ENCODE measurements around the gene ADAM12. TPM values are rescaled to one million over a fixed set of nuclear protein-coding genes. Genes with fewer than 3 reads are reported as not detected.

The ADAM12 gene
- total and polyA plus RNA-seq, 2 experiments from 2014 or later: 0.13 to 0.87 TPM

- H3K4me1 Mint-ChIP-seq: peaks cover 16% of the 10 kb centered on the region
- Histone ChIP-seq H2AFZ (no peak overlapping the region), H3K27ac (ENCODE audit: low read depth) (no peak overlapping the region), H3K27me3 (ENCODE audit: insufficient read depth) (no peaks in the 10 kb centered on the region), H3K36me3 (ENCODE audit: insufficient read depth) (no peaks in the 10 kb centered on the region), H3K4me1 (ENCODE audit: insufficient read depth) (peaks cover 5% of the 10 kb centered on the region; the same call in 1 of the 2 replicates), H3K4me3 (no peak overlapping the region), H3K9me2 (ENCODE audit: insufficient read depth) (peaks cover 6% of the 10 kb centered on the region; the same call in 1 of the 2 replicates), H3F3A (replicated peaks; ENCODE audit: low read depth) (no peaks in the 10 kb centered on the region), H4K20me1 (replicated peaks; ENCODE audit: insufficient read depth) (no peaks in the 10 kb centered on the region), H3K79me2 (replicated peaks; ENCODE audit: insufficient read depth) (no peaks in the 10 kb centered on the region), H3K4me2 (no peak overlapping the region)
- no peaks in the 10 kb centered on the region for H3K36me3 Mint-ChIP-seq (ENCODE audit: low read depth)
- H3K27me3 Mint-ChIP-seq (ENCODE audit: insufficient read depth, low read depth, poor library complexity): no peaks in the 10 kb centered on the region
- ATAC-seq (no peak), DNase-seq (ENCODE audit: low spot score) (no peak)
- no peak overlapping the region for H3K4me3 Mint-ChIP-seq
- TF ChIP-seq ZNF462 (CRISPR knock-in tag; IDR thresholded peaks at IDR 0.05): no peak
- TF ChIP-seq, protein P1, sequence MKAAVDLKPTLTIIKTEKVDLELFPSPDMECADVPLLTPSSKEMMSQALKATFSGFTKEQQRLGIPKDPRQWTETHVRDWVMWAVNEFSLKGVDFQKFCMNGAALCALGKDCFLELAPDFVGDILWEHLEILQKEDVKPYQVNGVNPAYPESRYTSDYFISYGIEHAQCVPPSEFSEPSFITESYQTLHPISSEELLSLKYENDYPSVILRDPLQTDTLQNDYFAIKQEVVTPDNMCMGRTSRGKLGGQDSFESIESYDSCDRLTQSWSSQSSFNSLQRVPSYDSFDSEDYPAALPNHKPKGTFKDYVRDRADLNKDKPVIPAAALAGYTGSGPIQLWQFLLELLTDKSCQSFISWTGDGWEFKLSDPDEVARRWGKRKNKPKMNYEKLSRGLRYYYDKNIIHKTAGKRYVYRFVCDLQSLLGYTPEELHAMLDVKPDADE (IDR thresholded peaks at IDR 0.05): no peak
- no peak for TF ChIP-seq POLR2AphosphoS5 (IDR thresholded peaks at IDR 0.05; ENCODE audit: low read depth)
- TF ChIP-seq NANOG (IDR thresholded peaks at IDR 0.05; ENCODE audit: borderline replicate concordance): no peak
- TF ChIP-seq EZH2 (IDR thresholded peaks at IDR 0.05; ENCODE audit: low read depth, unreplicated experiment): no peak
- no peak for TF ChIP-seq EZH2phosphoT487 (IDR thresholded peaks at IDR 0.05; ENCODE audit: unreplicated experiment)
- TF ChIP-seq CTCF (conservative IDR thresholded peaks at IDR 0.05; ENCODE audit: low read depth in 2 of 2): no peak
- no peak for TF ChIP-seq STAT1 (IDR thresholded peaks at IDR 0.05; ENCODE audit: unreplicated experiment)
- TF ChIP-seq REST (IDR thresholded peaks at IDR 0.05; ENCODE audit: unreplicated experiment): no peak
- no peak for TF ChIP-seq CREB1 (CRISPR knock-in tag; IDR thresholded peaks at IDR 0.05; ENCODE audit: low read depth)
- no peak for TF ChIP-seq ZNF114 (CRISPR knock-in tag; IDR thresholded peaks at IDR 0.05)
- no peak for TF ChIP-seq JUNB (IDR thresholded peaks at IDR 0.05; ENCODE audit: unreplicated experiment)
- no peak for TF ChIP-seq ZNF331 (CRISPR knock-in tag; IDR thresholded peaks at IDR 0.05; ENCODE audit: low read depth)
- H3K9me3 Mint-ChIP-seq: no peaks in the 10 kb centered on the region; the same call in 2 of the 3 replicates
- H3K27ac Mint-ChIP-seq: no peak overlapping the region; the same call in 1 of the 2 replicates
These were observed 404.6 kb downstream of the ADAM12 start for GRCh38 chr10:125983656-125984055.
